ENCODE data around the gene CARD11. TPM values are rescaled to one million over a fixed set of nuclear protein-coding genes. Genes with fewer than 3 reads are reported as not detected.

Gene CARD11
- total and polyA plus RNA-seq, 2 of the 13 experiments (the other 11 are each of a cell fraction or from before 2014, with no cell fraction given), result 0.04 TPM; not detected in 1

- no peak for TF ChIP-seq ZBTB44 (CRISPR knock-in tag; IDR thresholded peaks at IDR 0.05)
- TF ChIP-seq, protein P1, sequence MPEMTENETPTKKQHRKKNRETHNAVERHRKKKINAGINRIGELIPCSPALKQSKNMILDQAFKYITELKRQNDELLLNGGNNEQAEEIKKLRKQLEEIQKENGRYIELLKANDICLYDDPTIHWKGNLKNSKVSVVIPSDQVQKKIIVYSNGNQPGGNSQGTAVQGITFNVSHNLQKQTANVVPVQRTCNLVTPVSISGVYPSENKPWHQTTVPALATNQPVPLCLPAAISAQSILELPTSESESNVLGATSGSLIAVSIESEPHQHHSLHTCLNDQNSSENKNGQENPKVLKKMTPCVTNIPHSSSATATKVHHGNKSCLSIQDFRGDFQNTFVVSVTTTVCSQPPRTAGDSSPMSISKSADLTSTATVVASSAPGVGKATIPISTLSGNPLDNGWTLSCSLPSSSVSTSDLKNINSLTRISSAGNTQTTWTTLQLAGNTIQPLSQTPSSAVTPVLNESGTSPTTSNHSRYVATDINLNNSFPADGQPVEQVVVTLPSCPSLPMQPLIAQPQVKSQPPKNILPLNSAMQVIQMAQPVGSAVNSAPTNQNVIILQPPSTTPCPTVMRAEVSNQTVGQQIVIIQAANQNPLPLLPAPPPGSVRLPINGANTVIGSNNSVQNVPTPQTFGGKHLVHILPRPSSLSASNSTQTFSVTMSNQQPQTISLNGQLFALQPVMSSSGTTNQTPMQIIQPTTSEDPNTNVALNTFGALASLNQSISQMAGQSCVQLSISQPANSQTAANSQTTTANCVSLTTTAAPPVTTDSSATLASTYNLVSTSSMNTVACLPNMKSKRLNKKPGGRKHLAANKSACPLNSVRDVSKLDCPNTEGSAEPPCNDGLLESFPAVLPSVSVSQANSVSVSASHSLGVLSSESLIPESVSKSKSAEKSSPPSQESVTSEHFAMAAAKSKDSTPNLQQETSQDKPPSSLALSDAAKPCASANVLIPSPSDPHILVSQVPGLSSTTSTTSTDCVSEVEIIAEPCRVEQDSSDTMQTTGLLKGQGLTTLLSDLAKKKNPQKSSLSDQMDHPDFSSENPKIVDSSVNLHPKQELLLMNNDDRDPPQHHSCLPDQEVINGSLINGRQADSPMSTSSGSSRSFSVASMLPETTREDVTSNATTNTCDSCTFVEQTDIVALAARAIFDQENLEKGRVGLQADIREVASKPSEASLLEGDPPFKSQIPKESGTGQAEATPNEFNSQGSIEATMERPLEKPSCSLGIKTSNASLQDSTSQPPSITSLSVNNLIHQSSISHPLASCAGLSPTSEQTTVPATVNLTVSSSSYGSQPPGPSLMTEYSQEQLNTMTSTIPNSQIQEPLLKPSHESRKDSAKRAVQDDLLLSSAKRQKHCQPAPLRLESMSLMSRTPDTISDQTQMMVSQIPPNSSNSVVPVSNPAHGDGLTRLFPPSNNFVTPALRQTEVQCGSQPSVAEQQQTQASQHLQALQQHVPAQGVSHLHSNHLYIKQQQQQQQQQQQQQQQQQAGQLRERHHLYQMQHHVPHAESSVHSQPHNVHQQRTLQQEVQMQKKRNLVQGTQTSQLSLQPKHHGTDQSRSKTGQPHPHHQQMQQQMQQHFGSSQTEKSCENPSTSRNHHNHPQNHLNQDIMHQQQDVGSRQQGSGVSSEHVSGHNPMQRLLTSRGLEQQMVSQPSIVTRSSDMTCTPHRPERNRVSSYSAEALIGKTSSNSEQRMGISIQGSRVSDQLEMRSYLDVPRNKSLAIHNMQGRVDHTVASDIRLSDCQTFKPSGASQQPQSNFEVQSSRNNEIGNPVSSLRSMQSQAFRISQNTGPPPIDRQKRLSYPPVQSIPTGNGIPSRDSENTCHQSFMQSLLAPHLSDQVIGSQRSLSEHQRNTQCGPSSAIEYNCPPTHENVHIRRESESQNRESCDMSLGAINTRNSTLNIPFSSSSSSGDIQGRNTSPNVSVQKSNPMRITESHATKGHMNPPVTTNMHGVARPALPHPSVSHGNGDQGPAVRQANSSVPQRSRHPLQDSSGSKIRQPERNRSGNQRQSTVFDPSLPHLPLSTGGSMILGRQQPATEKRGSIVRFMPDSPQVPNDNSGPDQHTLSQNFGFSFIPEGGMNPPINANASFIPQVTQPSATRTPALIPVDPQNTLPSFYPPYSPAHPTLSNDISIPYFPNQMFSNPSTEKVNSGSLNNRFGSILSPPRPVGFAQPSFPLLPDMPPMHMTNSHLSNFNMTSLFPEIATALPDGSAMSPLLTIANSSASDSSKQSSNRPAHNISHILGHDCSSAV (CRISPR knock-in tag; IDR thresholded peaks at IDR 0.05; ENCODE audit: borderline replicate concordance), result no peak
- no peak for TF ChIP-seq PHB2 (IDR thresholded peaks at IDR 0.05; ENCODE audit: partially characterized antibody)
- no peak for TF ChIP-seq BCLAF1 (IDR thresholded peaks at IDR 0.05)
- no peak for TF ChIP-seq LBX2 (CRISPR knock-in tag; IDR thresholded peaks at IDR 0.05; ENCODE audit: borderline replicate concordance)
- TF ChIP-seq ARNT2 (CRISPR knock-in tag; IDR thresholded peaks at IDR 0.05; ENCODE audit: low read depth), result no peak
- no peak for TF ChIP-seq EEA1 (CRISPR knock-in tag; IDR thresholded peaks at IDR 0.05; ENCODE audit: borderline replicate concordance)
Measured at GRCh38 chr7:3010161-3010560, 33.5 kb downstream of the CARD11 start (continued).
